ENCODE results near the gene FAM72A.
"Not testable (repeated sequence)": the region's sequence is repeated elsewhere in the genome, so short reads cannot be mapped to it uniquely, and the experiment has no call there.

The FAM72A gene

DNA sequence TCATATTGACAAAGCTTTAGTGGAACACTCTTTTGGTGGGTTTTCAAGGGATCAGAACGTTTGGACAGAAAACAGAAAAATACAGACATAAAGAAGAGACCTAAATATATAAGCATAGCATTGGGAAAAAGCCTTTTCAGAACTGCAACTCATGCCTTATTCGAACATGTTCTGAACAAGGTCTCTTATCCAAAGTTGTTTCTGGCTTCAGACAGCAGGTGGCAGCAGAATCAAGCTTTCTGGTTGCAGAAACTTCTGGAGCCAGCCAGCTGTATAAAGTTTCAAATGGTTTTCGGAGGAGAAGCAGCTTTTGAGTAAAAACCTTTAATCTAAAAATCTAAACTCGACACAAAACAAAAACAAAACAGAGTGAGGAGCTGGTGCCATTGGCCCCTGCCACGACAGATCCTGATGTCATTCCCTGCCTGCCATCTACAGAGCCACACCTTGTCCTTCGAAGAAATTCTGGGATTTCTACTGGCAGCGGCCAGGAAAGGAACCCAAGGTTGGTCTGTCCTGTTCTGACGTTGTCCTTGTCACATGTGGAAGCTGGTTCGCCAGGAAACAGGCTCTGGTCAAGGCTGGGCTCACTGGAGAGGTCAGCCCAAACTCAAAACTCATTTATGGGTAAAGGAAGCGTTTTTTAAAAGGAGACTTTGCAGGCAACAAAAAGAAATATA lies 35.1 kb downstream of the FAM72A start:
- not testable (repeated sequence) for DNase-seq

GRCh38 chr1:206145771-206146290 lies 56.8 kb downstream of the FAM72A start:
- DNase-seq, result no peak

GRCh38 chr1:206144605-206145004 lies 58.0 kb downstream of the FAM72A start:
- peak in 1 of 2 experiments; percentile 25 for DNase-seq

- no peak for DNase-seq
Observed at GRCh38 chr1:206143537-206144172, 59.0 kb downstream of the FAM72A start.

DNA sequence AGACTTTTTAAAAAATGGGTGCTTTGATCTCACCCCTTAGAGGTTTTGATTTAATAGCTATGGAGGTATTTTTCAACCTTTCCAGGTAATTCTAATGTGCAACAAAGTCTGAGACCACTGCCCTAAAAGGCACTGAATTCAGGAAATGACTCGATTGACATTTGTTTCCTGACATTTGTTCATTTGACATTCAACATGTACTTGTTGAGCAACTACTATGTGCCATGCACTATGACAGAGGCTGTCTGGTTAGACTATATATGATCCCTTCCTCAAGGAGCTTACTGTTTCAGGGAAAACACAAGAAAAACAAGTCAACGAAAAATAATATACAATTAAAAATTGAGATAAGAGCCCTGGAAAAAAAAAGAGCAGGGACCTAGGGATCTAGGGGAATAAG lies 59.9 kb downstream of the FAM72A start:
- DNase-seq, result no peak

DNA sequence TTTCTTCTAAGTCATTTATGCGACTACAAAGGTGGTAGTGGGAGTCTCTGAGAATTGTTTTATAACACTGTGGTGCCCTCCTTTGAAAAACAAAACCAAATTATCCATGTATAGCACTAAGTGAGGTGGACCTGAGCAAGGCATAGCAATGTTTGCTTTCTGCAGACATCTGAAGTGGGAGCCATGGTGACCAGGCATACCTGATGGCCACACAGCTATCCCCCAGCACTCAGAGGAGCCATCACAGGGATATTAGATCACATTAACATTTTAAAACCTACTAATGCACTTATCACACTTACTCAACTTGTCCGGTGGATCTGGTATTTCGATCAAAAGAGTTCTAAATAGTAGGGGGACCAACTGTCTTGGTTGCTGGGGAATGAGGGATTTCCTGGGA lies 60.6 kb downstream of the FAM72A start:
- no peak for DNase-seq

GRCh38 chr1:206136241-206136640 lies 66.4 kb downstream of the FAM72A start:
- DNase-seq, result peak in 1 of 2 experiments; percentile 67
